ENCODE results near the gene THSD8.

DNA sequence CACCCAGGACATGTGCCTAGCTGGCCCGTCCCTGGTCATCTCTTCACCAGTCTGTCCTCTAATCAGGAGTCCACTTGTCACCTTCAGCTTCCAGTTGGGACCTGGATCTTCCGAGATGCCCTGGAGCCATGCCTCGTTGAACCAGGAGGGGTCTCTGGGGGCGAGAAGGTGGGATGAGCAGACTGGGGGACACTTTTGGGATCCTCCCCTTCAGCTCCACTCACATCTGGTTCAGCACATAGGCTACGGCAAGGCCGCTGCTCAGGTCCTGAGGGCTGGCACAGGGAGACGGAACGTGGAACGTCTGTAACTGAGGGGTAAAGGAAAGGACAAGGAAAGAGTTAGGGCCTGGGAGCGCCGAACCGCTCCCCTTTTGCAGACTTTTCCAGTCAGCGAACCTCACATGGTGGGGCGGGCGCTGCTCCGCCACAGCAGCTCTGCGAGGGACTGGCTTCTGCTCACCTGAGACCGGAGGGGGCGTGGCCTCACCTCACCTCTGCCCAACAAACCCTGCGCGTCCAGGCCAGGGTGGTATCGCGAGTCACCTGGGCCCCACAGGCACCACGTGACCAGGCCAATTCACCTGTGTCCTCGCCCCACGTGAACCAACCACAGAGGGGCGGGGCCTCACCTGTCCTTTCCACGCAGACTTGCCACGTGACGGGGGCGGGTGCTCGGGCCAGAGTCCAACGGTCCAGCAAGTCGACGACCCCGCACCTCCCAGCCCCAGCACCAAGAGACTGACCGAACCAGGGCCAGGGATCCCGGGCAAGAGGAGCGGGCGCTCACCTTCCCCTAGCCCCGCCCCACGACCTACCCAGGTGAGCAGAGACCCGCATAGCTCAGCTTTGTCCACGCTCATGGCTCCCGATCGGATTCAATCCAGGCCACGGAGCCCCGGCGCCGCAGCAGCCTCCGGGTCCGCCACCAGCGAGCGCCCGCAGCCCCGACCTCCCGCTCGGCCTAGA is 27.0 kb upstream of the THSD8 start, which contains the start of gene HOOK2:
- TF ChIP-seq, protein P1, sequence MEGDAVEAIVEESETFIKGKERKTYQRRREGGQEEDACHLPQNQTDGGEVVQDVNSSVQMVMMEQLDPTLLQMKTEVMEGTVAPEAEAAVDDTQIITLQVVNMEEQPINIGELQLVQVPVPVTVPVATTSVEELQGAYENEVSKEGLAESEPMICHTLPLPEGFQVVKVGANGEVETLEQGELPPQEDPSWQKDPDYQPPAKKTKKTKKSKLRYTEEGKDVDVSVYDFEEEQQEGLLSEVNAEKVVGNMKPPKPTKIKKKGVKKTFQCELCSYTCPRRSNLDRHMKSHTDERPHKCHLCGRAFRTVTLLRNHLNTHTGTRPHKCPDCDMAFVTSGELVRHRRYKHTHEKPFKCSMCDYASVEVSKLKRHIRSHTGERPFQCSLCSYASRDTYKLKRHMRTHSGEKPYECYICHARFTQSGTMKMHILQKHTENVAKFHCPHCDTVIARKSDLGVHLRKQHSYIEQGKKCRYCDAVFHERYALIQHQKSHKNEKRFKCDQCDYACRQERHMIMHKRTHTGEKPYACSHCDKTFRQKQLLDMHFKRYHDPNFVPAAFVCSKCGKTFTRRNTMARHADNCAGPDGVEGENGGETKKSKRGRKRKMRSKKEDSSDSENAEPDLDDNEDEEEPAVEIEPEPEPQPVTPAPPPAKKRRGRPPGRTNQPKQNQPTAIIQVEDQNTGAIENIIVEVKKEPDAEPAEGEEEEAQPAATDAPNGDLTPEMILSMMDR (IDR thresholded peaks at IDR 0.05), result no peak
- no peak for TF ChIP-seq POLR2AphosphoS5 (IDR thresholded peaks at IDR 0.05)
- no peak for TF ChIP-seq EP300 (IDR thresholded peaks at IDR 0.05)

Data from gastroesophageal sphincter (tissue), 3 donors.